CD4-positive, alpha-beta T cell (primary cell): Measurements from ENCODE around the gene FGF14. TPM values are rescaled to one million over a fixed set of nuclear protein-coding genes. Genes with fewer than 3 reads are reported as not detected.

ENCODE experiments used
- ATAC-seq: fragments of 200-7000 bp; cut with Tn5 transposase; one replicate; pipeline ENCODE4 v1.10.0; 2022; ENCODE audit warnings: mild to moderate bottlenecking; ENCODE audit not compliant: poor library complexity
- CTCF ChIA-PET: fragments of 350-600 bp; sonication (Branson Sonifier 250); formaldehyde crosslinking; loops from one replicate; lab custom pipeline; 2021; ENCODE audit warnings: antibody characterized with exemption, inconsistent platforms; lab: Charles Lee
- POLR2A ChIA-PET: fragments of 350-600 bp; sonication (Branson Sonifier 250); formaldehyde crosslinking; loops from one replicate; lab custom pipeline; 2021; ENCODE audit warnings: antibody characterized with exemption, inconsistent platforms; lab: Charles Lee
- DNase-seq, 14 experiments: peaks; one replicate each; pipeline ENCODE4 v3.0.0-alpha.2; 2013 to 2020; ENCODE audit warnings: mixed read lengths in 2 of 14
- H3K27ac ChIP-seq, 2 donors: one replicate each; pipeline versions ENCODE4 v1.5.1 to v1.7.0; 2013; ENCODE audit warnings: low read length in 2 of 2, low read depth in 1 of 2, mild to moderate bottlenecking in 1 of 2
- H3K27me3 ChIP-seq, 2 experiments: 1 replicate in 1 of 2; 2 replicates in 1 of 2; pipeline versions ENCODE4 v1.6.1 to v1.7.0; 2013; ENCODE audit warnings: low read length in 2 of 2, control low read depth in 1 of 2, mild to moderate bottlenecking in 1 of 2, moderate library complexity in 1 of 2; ENCODE audit not compliant: insufficient read depth in 2 of 2, control insufficient read depth in 1 of 2
- H3K36me3 ChIP-seq: one replicate; pipeline ENCODE4 v1.6.1; 2013; ENCODE audit warnings: low read length, control low read depth; ENCODE audit not compliant: insufficient read depth
- H3K4me1 ChIP-seq: one replicate; pipeline ENCODE4 v1.6.1; 2013; ENCODE audit warnings: low read length, control low read depth; ENCODE audit not compliant: insufficient read depth
- H3K4me3 ChIP-seq: one replicate; pipeline ENCODE4 v1.5.1; 2013; ENCODE audit warnings: mild to moderate bottlenecking, low read length, moderate library complexity
- H3K9me3 ChIP-seq, 2 experiments: 1 replicate in 1 of 2; 2 replicates in 1 of 2; pipeline versions ENCODE4 v1.6.1 to v1.7.0; 2013; ENCODE audit warnings: low read length in 2 of 2, mild to moderate bottlenecking in 2 of 2, control low read depth in 1 of 2, moderate library complexity in 1 of 2; ENCODE audit not compliant: control insufficient read depth in 1 of 2, insufficient read depth in 1 of 2
- H3K27ac Mint-ChIP-seq: one replicate; pipeline ENCODE4 v1.8.0; 2020; ENCODE audit warnings: mixed read lengths
- H3K27me3 Mint-ChIP-seq: one replicate; pipeline ENCODE4 v1.8.0; 2021; ENCODE audit warnings: mixed read lengths
- H3K36me3 Mint-ChIP-seq: one replicate; pipeline ENCODE4 v1.8.0; 2021; ENCODE audit warnings: low read depth, mixed read lengths
- H3K4me1 Mint-ChIP-seq: one replicate; pipeline ENCODE4 v1.8.0; 2021; ENCODE audit warnings: low read depth, mixed read lengths
- H3K4me3 Mint-ChIP-seq: one replicate; pipeline ENCODE4 v1.8.0; 2020; ENCODE audit warnings: mild to moderate bottlenecking, mixed read lengths
- H3K9me3 Mint-ChIP-seq: one replicate; pipeline ENCODE4 v1.8.0; 2020; ENCODE audit warnings: mixed read lengths
- intact Hi-C, 2 experiments: fragments of 100-400 bp; cut with DNase I in 1 of 2; cut with micrococcal nuclease in 1 of 2; formaldehyde crosslinking; loops; one replicate each; pipeline versions ENCODE4 v1.15.1 to v1.9.0; 2023 to 2025; cut with DNase I, micrococcal nuclease
- total RNA-seq, 174 experiments: library from RNA in 2 of 174; stranded (reverse) in 2 of 174; gene quantifications; one replicate each; pipeline ENCODE4 v1.2.3 and lab custom pipeline; 2021 to 2026
- TF ChIP-seq, protein P1 (sequence below): fragments of 200-600 bp; IDR thresholded peaks from one replicate; pipeline ENCODE4 v1.8.0; 2022; ENCODE audit warnings: antibody characterized with exemption, mild to moderate bottlenecking

Gene FGF14
- total RNA-seq, 2 experiments from 2014 or later, result not detected

- H3K27ac Mint-ChIP-seq, result no peak overlapping the region
- no peak overlapping the region for H3K4me3 ChIP-seq
- H3K4me1 ChIP-seq, result no peaks in the 10 kb centered on the region
- intact Hi-C loops, result no loop called here
- H3K36me3 ChIP-seq, result no peaks in the 10 kb centered on the region
- H3K9me3 ChIP-seq, result no peaks in the 10 kb centered on the region
- no peaks in the 10 kb centered on the region for H3K4me1 Mint-ChIP-seq
- ChIA-PET CTCF (interaction anchor here (1.0 kb wide), 1 partner anchor 9 kb away, joined by 3 read pairs; no protein-coding TSS in a partner anchor), POLR2A (no interaction called here)
- H3K27me3 Mint-ChIP-seq, result no peaks in the 10 kb centered on the region
- H3K4me3 Mint-ChIP-seq, result no peak overlapping the region
- ATAC-seq, result no peak
- peaks cover 0 to 4% of the 10 kb centered on the region in 2 experiments for H3K27me3 ChIP-seq
- TF ChIP-seq, protein P1, sequence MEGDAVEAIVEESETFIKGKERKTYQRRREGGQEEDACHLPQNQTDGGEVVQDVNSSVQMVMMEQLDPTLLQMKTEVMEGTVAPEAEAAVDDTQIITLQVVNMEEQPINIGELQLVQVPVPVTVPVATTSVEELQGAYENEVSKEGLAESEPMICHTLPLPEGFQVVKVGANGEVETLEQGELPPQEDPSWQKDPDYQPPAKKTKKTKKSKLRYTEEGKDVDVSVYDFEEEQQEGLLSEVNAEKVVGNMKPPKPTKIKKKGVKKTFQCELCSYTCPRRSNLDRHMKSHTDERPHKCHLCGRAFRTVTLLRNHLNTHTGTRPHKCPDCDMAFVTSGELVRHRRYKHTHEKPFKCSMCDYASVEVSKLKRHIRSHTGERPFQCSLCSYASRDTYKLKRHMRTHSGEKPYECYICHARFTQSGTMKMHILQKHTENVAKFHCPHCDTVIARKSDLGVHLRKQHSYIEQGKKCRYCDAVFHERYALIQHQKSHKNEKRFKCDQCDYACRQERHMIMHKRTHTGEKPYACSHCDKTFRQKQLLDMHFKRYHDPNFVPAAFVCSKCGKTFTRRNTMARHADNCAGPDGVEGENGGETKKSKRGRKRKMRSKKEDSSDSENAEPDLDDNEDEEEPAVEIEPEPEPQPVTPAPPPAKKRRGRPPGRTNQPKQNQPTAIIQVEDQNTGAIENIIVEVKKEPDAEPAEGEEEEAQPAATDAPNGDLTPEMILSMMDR, result no peak
- no peak for DNase-seq
- no peak overlapping the region for H3K27ac ChIP-seq
- no peaks in the 10 kb centered on the region for H3K9me3 Mint-ChIP-seq
- H3K36me3 Mint-ChIP-seq, result no peaks in the 10 kb centered on the region
These were observed 565.9 kb downstream of the FGF14 start for GRCh38 chr13:101835920-101836319.

GRCh38 chr13:101833671-101834070 is 568.2 kb downstream of the FGF14 start:
- Mint-ChIP-seq H3K4me3 (no peak overlapping the region), H3K9me3 (no peaks in the 10 kb centered on the region), H3K27ac (no peak overlapping the region), H3K27me3 (no peaks in the 10 kb centered on the region), H3K4me1 (no peaks in the 10 kb centered on the region), H3K36me3 (no peaks in the 10 kb centered on the region)
- H3K27ac ChIP-seq, result no peak overlapping the region
- H3K4me3 ChIP-seq, result no peak overlapping the region
- DNase-seq, result no peak
- POLR2A ChIA-PET, result no interaction called here
- no peaks in the 10 kb centered on the region for H3K9me3 ChIP-seq
- H3K27me3 ChIP-seq, result peaks cover 0 to 4% of the 10 kb centered on the region in 2 experiments
- TF ChIP-seq, protein P1, result no peak
- CTCF ChIA-PET, result no interaction called here
- no peaks in the 10 kb centered on the region for H3K36me3 ChIP-seq
- ATAC-seq, result no peak
- H3K4me1 ChIP-seq, result no peaks in the 10 kb centered on the region
- intact Hi-C loops, result no loop called here

- TF ChIP-seq, protein P1, result no peak
- ATAC-seq (no peak), DNase-seq (no peak)
- H3K27ac ChIP-seq, result no peak overlapping the region
- CTCF ChIA-PET, result no interaction called here
- no peaks in the 10 kb centered on the region for H3K9me3 ChIP-seq
- Mint-ChIP-seq H3K27ac (no peak overlapping the region), H3K4me3 (no peak overlapping the region), H3K27me3 (no peaks in the 10 kb centered on the region), H3K9me3 (no peaks in the 10 kb centered on the region), H3K4me1 (no peaks in the 10 kb centered on the region), H3K36me3 (no peaks in the 10 kb centered on the region)
- peaks cover 0 to 4% of the 10 kb centered on the region in 2 experiments for H3K27me3 ChIP-seq
- no peaks in the 10 kb centered on the region for H3K4me1 ChIP-seq
- no peaks in the 10 kb centered on the region for H3K36me3 ChIP-seq
- POLR2A ChIA-PET, result no interaction called here
- intact Hi-C loops, result no loop called here
- H3K4me3 ChIP-seq, result no peak overlapping the region
These were observed 571.8 kb downstream of the FGF14 start for GRCh38 chr13:101830035-101830434.
